OCI-LY1 (cell line): ENCODE measurements around the gene DGKB.

ENCODE experiments used
- H2AFZ ChIP-seq: fragments of 200-600 bp; sonication (generic), shearing (Covaris generic); 2 replicates; pipeline ENCODE4 v1.6.0; 2014; ENCODE audit warnings: antibody characterized with exemption, mild to moderate bottlenecking, low read length
- H3F3A ChIP-seq: fragments of 200-600 bp; sonication (generic), shearing (Covaris generic); 2 replicates; pipeline ENCODE4 v1.6.0; 2014; ENCODE audit warnings: mild to moderate bottlenecking, antibody characterized with exemption, low read length, moderate library complexity; ENCODE audit not compliant: insufficient read depth
- H3K27ac ChIP-seq: fragments of 200-600 bp; sonication (generic); 2 replicates; pipeline ENCODE4 v1.5.1; 2014; ENCODE audit warnings: low read length, mixed run types, mild to moderate bottlenecking, low read depth; ENCODE audit not compliant: poor library complexity, severe bottlenecking
- H3K27me3 ChIP-seq: fragments of 200-600 bp; sonication (generic); 2 replicates; pipeline ENCODE4 v1.6.0; 2014; ENCODE audit warnings: antibody characterized with exemption, mild to moderate bottlenecking, low read length, moderate library complexity; ENCODE audit not compliant: insufficient read depth
- H3K36me3 ChIP-seq: fragments of 200-600 bp; sonication (generic); 2 replicates; pipeline ENCODE4 v1.6.1; 2014; ENCODE audit warnings: mild to moderate bottlenecking, antibody characterized with exemption, low read length, moderate library complexity, mixed read lengths; ENCODE audit not compliant: insufficient read depth
- H3K4me1 ChIP-seq: fragments of 200-600 bp; sonication (generic); 2 replicates; pipeline ENCODE4 v1.5.1; 2014; ENCODE audit warnings: mild to moderate bottlenecking, low read length, moderate library complexity; ENCODE audit not compliant: insufficient read depth, severe bottlenecking
- H3K4me2 ChIP-seq: fragments of 200-600 bp; sonication (generic), shearing (Covaris generic); 2 replicates; pipeline ENCODE4 v1.6.1; 2014; ENCODE audit warnings: low read length
- H3K4me3 ChIP-seq: fragments of 200-600 bp; sonication (generic); 2 replicates; pipeline ENCODE4 v1.5.1; 2014; ENCODE audit warnings: low read length, low read depth, mild to moderate bottlenecking, mixed read lengths; ENCODE audit not compliant: poor library complexity, severe bottlenecking
- H3K79me2 ChIP-seq: fragments of 200-600 bp; shearing (Covaris generic); 2 replicates; pipeline ENCODE4 v1.6.1; 2016; ENCODE audit warnings: mixed run types, low read length, mixed read lengths; ENCODE audit not compliant: insufficient read depth
- H3K9ac ChIP-seq: fragments of 200-600 bp; sonication (generic), shearing (Covaris generic); 2 replicates; pipeline ENCODE4 v1.6.1; 2014; ENCODE audit warnings: mild to moderate bottlenecking, low read length, mixed read lengths
- H3K9me2 ChIP-seq: fragments of 200-600 bp; sonication (generic), shearing (Covaris generic); 2 replicates; pipeline ENCODE4 v1.6.1; 2014; ENCODE audit warnings: low read depth, mild to moderate bottlenecking, low read length, mixed read lengths
- H3K9me3 ChIP-seq: fragments of 200-600 bp; shearing (Covaris generic); 2 replicates; pipeline ENCODE4 v1.6.1; 2014; ENCODE audit warnings: low read length, mixed read lengths
- H4K20me1 ChIP-seq: fragments of 200-600 bp; sonication (generic), shearing (Covaris generic); 2 replicates; pipeline ENCODE4 v1.6.0; 2016; ENCODE audit warnings: mild to moderate bottlenecking, low read length; ENCODE audit not compliant: insufficient read depth
- CTCF ChIP-seq: fragments of 200-600 bp; sonication (generic), shearing (Covaris generic); IDR thresholded peaks from 2 replicates; pipeline ENCODE4 v1.5.1; 2017; ENCODE audit warnings: mild to moderate bottlenecking, antibody characterized with exemption, low read length, moderate library complexity, mixed read lengths
- EZH2 ChIP-seq: fragments of 200-600 bp; sonication (generic), shearing (Covaris generic); IDR thresholded peaks from 2 replicates; pipeline ENCODE4 v1.8.0; 2017; ENCODE audit warnings: borderline replicate concordance, mixed run types, mild to moderate bottlenecking, antibody characterized with exemption, low read length, moderate library complexity, mixed read lengths

Gene DGKB

DNA sequence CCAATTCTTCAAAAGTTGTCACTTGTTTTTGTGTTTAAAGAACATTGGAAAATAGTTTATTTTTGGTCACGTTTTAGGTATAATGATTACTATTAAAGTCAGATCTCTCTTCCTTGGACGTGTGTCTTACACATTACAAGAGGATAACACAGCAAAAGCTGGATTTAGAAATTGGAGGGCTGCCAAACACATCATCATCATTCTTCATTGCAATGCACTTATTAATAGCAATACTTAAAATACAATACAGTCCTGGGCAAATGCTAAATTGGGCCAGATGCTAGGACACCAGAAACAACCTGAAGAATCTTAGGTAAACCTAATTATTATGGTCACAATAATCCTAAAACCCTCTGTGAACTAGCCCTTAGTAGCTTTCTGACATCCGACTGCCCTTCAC, 303.6 kb downstream of the DGKB start:
- H3K36me3 ChIP-seq = no peaks in the 10 kb centered on the region
- H3K27me3 ChIP-seq = no peaks in the 10 kb centered on the region
- no peaks in the 10 kb centered on the region for H3K9me2 ChIP-seq
- no peaks in the 10 kb centered on the region for H3F3A ChIP-seq
- H4K20me1 ChIP-seq = no peaks in the 10 kb centered on the region
- no peak overlapping the region for H3K27ac ChIP-seq
- no peaks in the 10 kb centered on the region for H3K79me2 ChIP-seq
- TF ChIP-seq EZH2 (no peak), CTCF (no peak)
- H2AFZ ChIP-seq = no peak overlapping the region
- H3K9ac ChIP-seq = no peak overlapping the region
- no peak overlapping the region for H3K4me2 ChIP-seq
- no peak overlapping the region for H3K4me3 ChIP-seq
- no peaks in the 10 kb centered on the region for H3K4me1 ChIP-seq
- H3K9me3 ChIP-seq = no peaks in the 10 kb centered on the region

DNA sequence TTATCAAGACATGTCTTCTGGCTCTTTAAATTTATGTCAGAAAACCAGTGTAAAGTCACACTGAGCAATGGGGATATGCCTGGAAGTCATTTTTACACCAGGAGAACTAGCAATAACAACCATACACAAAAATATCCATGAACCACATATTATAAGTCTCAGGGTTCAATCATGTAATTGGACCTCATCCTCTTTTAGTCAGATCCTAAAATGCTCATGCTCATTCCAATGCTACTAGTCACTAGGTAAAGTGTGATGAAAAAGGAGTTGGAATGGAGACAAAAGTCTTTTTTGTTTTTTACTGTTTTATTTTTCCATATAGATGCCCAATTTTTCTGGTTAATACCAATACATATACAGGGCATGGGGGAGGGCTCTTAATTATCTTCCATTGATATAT, 306.1 kb downstream of the DGKB start:
- Histone ChIP-seq H3K27ac (no peak overlapping the region), H3K9me3 (no peaks in the 10 kb centered on the region), H3K36me3 (no peaks in the 10 kb centered on the region), H3K9ac (no peak overlapping the region), H3K4me1 (no peaks in the 10 kb centered on the region), H3K4me2 (no peak overlapping the region), H3K9me2 (no peaks in the 10 kb centered on the region), H4K20me1 (no peaks in the 10 kb centered on the region), H3F3A (no peaks in the 10 kb centered on the region), H3K4me3 (no peak overlapping the region), H3K27me3 (no peaks in the 10 kb centered on the region), H2AFZ (no peak overlapping the region), H3K79me2 (no peaks in the 10 kb centered on the region)
- TF ChIP-seq CTCF = no peak
- no peak for TF ChIP-seq EZH2

- H3K27ac ChIP-seq = no peak overlapping the region
- TF ChIP-seq CTCF (no peak), EZH2 (no peak)
- no peaks in the 10 kb centered on the region; the same call in 1 of the 2 replicates for H3K36me3 ChIP-seq
- H3F3A ChIP-seq = no peaks in the 10 kb centered on the region
- H3K9me2 ChIP-seq = no peaks in the 10 kb centered on the region
- H3K27me3 ChIP-seq = no peaks in the 10 kb centered on the region
- H3K9ac ChIP-seq = no peak overlapping the region
- H3K79me2 ChIP-seq = no peaks in the 10 kb centered on the region
- no peak overlapping the region for H2AFZ ChIP-seq
- no peaks in the 10 kb centered on the region for H4K20me1 ChIP-seq
- no peak overlapping the region for H3K4me3 ChIP-seq
- H3K9me3 ChIP-seq = peaks cover 4% of the 10 kb centered on the region; the same call in 1 of the 2 replicates
- no peaks in the 10 kb centered on the region for H3K4me1 ChIP-seq
- no peak overlapping the region for H3K4me2 ChIP-seq
These were observed 312.3 kb downstream of the DGKB start for GRCh38 chr7:14590206-14590605.
